ENCODE data around the gene KRT84. TPM values are rescaled to one million over a fixed set of nuclear protein-coding genes. Genes with fewer than 3 reads are reported as not detected.

The KRT84 gene
- total and polyA plus RNA-seq, 10 of the 15 experiments (the other 5 are each of a cell fraction or from before 2014, with no cell fraction given): not detected

- no peaks in the 10 kb centered on the region for H3K9me3 ChIP-seq (replicated peaks; ENCODE audit: control insufficient read depth, insufficient read depth, low read length)
- no peak overlapping the region for H3K4me3 ChIP-seq
- TF ChIP-seq POLR2AphosphoS5 (IDR thresholded peaks at IDR 0.05; ENCODE audit: low read length) (no peak), FOXM1 (IDR thresholded peaks at IDR 0.05; ENCODE audit: low read depth, low read length) (no peak), KLF5 (IDR thresholded peaks at IDR 0.05; ENCODE audit: partially characterized antibody) (no peak), EGR1 (IDR thresholded peaks at IDR 0.05; ENCODE audit: borderline replicate concordance in 1 of 2, low read depth in 2 of 2, low read length in 2 of 2) (no peak), MTA3 (IDR thresholded peaks at IDR 0.05; ENCODE audit: borderline replicate concordance, low read length) (no peak), POU2F2 (IDR thresholded peaks at IDR 0.05; ENCODE audit: borderline replicate concordance, low read depth, low read length) (no peak), MXI1 (IDR thresholded peaks at IDR 0.05; ENCODE audit: low read depth, low read length) (no peak), PBX3 (IDR thresholded peaks at IDR 0.05; ENCODE audit: insufficient replicate concordance, low read depth, low read length) (no peak), HDGF (IDR thresholded peaks at IDR 0.05) (no peak), SIX5 (IDR thresholded peaks at IDR 0.05; ENCODE audit: low read depth, low read length, severe bottlenecking) (no peak), RFX5 (IDR thresholded peaks at IDR 0.05; ENCODE audit: low read depth, low read length) (no peak), KDM1A (IDR thresholded peaks at IDR 0.05; ENCODE audit: borderline replicate concordance) (no peak), BCL11A (IDR thresholded peaks at IDR 0.05; ENCODE audit: low read depth, low read length) (no peak), EZH2 (IDR thresholded peaks at IDR 0.05; ENCODE audit: borderline replicate concordance, control insufficient read depth, low read depth, low read length) (no peak), MEF2A (IDR thresholded peaks at IDR 0.05; ENCODE audit: insufficient read depth, low read depth, low read length) (no peak), ZNF24 (IDR thresholded peaks at IDR 0.05) (no peak), BCLAF1 (IDR thresholded peaks at IDR 0.05) (no peak)
- ATAC-seq: no peak
- H3K9ac ChIP-seq (ENCODE audit: control insufficient read depth, insufficient read depth, low read length): no peak overlapping the region
- RAD21 ChIA-PET (ENCODE audit: unreplicated experiment): no interaction called here
- no peaks in the 10 kb centered on the region for H3K36me3 ChIP-seq (ENCODE audit: control insufficient read depth in 2 of 2, insufficient read depth in 2 of 2, low read length in 1 of 2)
- no peak overlapping the region for H3K4me2 ChIP-seq (ENCODE audit: control insufficient read depth, insufficient read depth)
- intact Hi-C loops (cut with micrococcal nuclease; ENCODE audit: unreplicated experiment) (no loop called here), in situ Hi-C loops (cut with MboI) (no loop called here)
- POLR2A ChIA-PET: no interaction called here
- 14% methylated on average over 4 of the region's 4 CpGs for WGBS (ENCODE audit: insufficient coverage, insufficient replicate concordance, low lambda C conversion rate, missing lambda C conversion rate)
- no peak for DNase-seq (ENCODE audit: low read depth, low spot score)
- H3K79me2 ChIP-seq (ENCODE audit: control insufficient read depth, insufficient read depth, low read length): no peaks in the 10 kb centered on the region
- no peak overlapping the region for H3K27ac ChIP-seq (ENCODE audit: control insufficient read depth, insufficient read depth)
- SMC1A ChIA-PET (ENCODE audit: uncharacterized antibody, unreplicated experiment): interaction anchor here (1.0 kb wide), 1 partner anchor 15 kb away, joined by 4 read pairs; no protein-coding TSS in a partner anchor
- H3K27me3 ChIP-seq (replicated peaks in 1 of 2; ENCODE audit: control insufficient read depth in 2 of 2, insufficient read depth in 2 of 2, low read length in 1 of 2): no peaks in the 10 kb centered on the region; a peak in 1 of 4 replicates
- CTCF ChIA-PET: interaction anchor here (1.1 kb wide), 1 partner anchor 33 kb away, joined by 3 read pairs; no protein-coding TSS in a partner anchor
- no peak overlapping the region for H2AFZ ChIP-seq (ENCODE audit: control insufficient read depth, low read depth, low read length)
- FAIRE-seq: no peak
- H4K20me1 ChIP-seq (ENCODE audit: control insufficient read depth, insufficient read depth): no peaks in the 10 kb centered on the region
- BruUV-seq (replicated peaks): no TSS peak
- H3K4me1 ChIP-seq (ENCODE audit: control insufficient read depth, insufficient read depth, low read length): no peaks in the 10 kb centered on the region
Observed at GRCh38 chr12:52413202-52413601, 27.8 kb upstream of the KRT84 start.

Measured in GM12878 (cell line).